Endothelial cell of umbilical vein (primary cell): Measurements from ENCODE around the gene TRPV6. TPM values are rescaled to one million over a fixed set of nuclear protein-coding genes. Genes with fewer than 3 reads are reported as not detected.

Experiments
- BruUV-seq: library from RNA; stranded (reverse); fragments of 400-500 nt; replicated peaks from 2 replicates; lab custom pipeline; 2021; lab: Mats Ljungman, UMichigan
- CTCF ChIA-PET: fragments of 300-600, 350-600 bp; sonication (Branson Sonifier 250); formaldehyde crosslinking; loops from one replicate; lab custom pipeline; 2021; ENCODE audit warnings: antibody characterized with exemption, inconsistent platforms; lab: Charles Lee
- POLR2A ChIA-PET: fragments of 300-600, 350-600 bp; sonication (Branson Sonifier 250); formaldehyde crosslinking; loops from one replicate; lab custom pipeline; 2021; ENCODE audit warnings: antibody characterized with exemption, inconsistent platforms; lab: Charles Lee
- DNase-seq: peaks from one replicate; pipeline ENCODE4 v3.0.0-alpha.2; 2011; ENCODE audit warnings: low read depth, low spot score
- FAIRE-seq: peaks from 2 replicates; lab custom pipeline; 2011; peaks lifted over from hg19 to GRCh38; lab: Jason Lieb, UNC
- H2AFZ ChIP-seq: 2 replicates; pipeline ENCODE4 v1.6.0; 2012; ENCODE audit warnings: low read depth, low read length, control low read depth, inconsistent platforms
- H3K27ac ChIP-seq: 2 replicates; pipeline ENCODE4 v1.5.1; 2011; ENCODE audit warnings: low read depth, mild to moderate bottlenecking, control low read depth, low read length, moderate library complexity; ENCODE audit not compliant: insufficient read depth
- H3K27me3 ChIP-seq, 2 experiments: 2 replicates each; pipeline versions ENCODE4 v1.6.0 to v1.6.1; 2011; ENCODE audit warnings: low read length in 2 of 2, mixed read lengths in 1 of 2; ENCODE audit not compliant: control insufficient read depth in 2 of 2, insufficient read depth in 2 of 2
- H3K36me3 ChIP-seq, 2 experiments: 2 replicates in 1 of 2; 3 replicates in 1 of 2; pipeline ENCODE4 v1.5.1; 2011; ENCODE audit warnings: low read length in 2 of 2, mild to moderate bottlenecking in 1 of 2, moderate library complexity in 1 of 2; ENCODE audit not compliant: control insufficient read depth in 2 of 2, insufficient read depth in 2 of 2; ENCODE audit errors: extremely low read depth in 1 of 2
- H3K4me1 ChIP-seq: 3 replicates; pipeline ENCODE4 v1.5.1; 2011; ENCODE audit warnings: mild to moderate bottlenecking, low read length; ENCODE audit not compliant: control insufficient read depth, insufficient read depth; ENCODE audit errors: extremely low read depth
- H3K4me2 ChIP-seq: 2 replicates; pipeline ENCODE4 v1.6.1; 2011; ENCODE audit warnings: low read length, control low read depth, mixed read lengths; ENCODE audit not compliant: insufficient read depth
- H3K4me3 ChIP-seq, 3 experiments: fragments of 200-600 bp in 1 of 3; sonication (generic), shearing (Covaris generic) in 1 of 3; replicated peaks in 1 of 3; 2 replicates each; pipeline ENCODE4 v1.5.1; 2011 to 2016; ENCODE audit warnings: control low read depth in 3 of 3, low read length in 3 of 3, mild to moderate bottlenecking in 2 of 3, inconsistent platforms in 1 of 3, low read depth in 1 of 3, moderate library complexity in 1 of 3; ENCODE audit not compliant: insufficient read depth in 1 of 3
- H3K79me2 ChIP-seq: 2 replicates; pipeline ENCODE4 v1.6.0; 2012; ENCODE audit warnings: low read length, inconsistent platforms; ENCODE audit not compliant: control insufficient read depth, insufficient read depth
- H3K9ac ChIP-seq: replicated peaks from 2 replicates; pipeline ENCODE3; 2011; ENCODE audit warnings: low read length, control low read depth; ENCODE audit not compliant: insufficient read depth; ENCODE audit errors: extremely low read depth
- H3K9me1 ChIP-seq: replicated peaks from 3 replicates; pipeline ENCODE4 v1.6.0; 2011; ENCODE audit warnings: mild to moderate bottlenecking, low read length; ENCODE audit not compliant: control insufficient read depth, insufficient read depth; ENCODE audit errors: extremely low read depth
- H3K9me3 ChIP-seq: replicated peaks from 2 replicates; pipeline ENCODE4 v1.5.1; 2012; ENCODE audit warnings: low read length, inconsistent platforms; ENCODE audit not compliant: control insufficient read depth, insufficient read depth
- H4K20me1 ChIP-seq: replicated peaks from 2 replicates; pipeline ENCODE3; 2011; ENCODE audit warnings: mild to moderate bottlenecking, low read length; ENCODE audit not compliant: control insufficient read depth, insufficient read depth; ENCODE audit errors: extremely low read depth
- CTCF ChIP-seq, 2 donors: IDR thresholded peaks; 1 replicate in 1 of 2; 2 replicates in 1 of 2; pipeline ENCODE4 v1.5.1; 2011; ENCODE audit warnings: low read length in 2 of 2, mild to moderate bottlenecking in 2 of 2, moderate library complexity in 2 of 2, control low read depth in 1 of 2, inconsistent platforms in 1 of 2, low read depth in 1 of 2; ENCODE audit not compliant: insufficient read depth in 1 of 2; ENCODE audit errors: extremely low read depth in 1 of 2
- EZH2 ChIP-seq: IDR thresholded peaks from 2 replicates; pipeline ENCODE4 v1.6.1; 2012; ENCODE audit warnings: borderline replicate concordance, low read depth, mild to moderate bottlenecking, moderate library complexity, low read length, inconsistent platforms; ENCODE audit not compliant: severe bottlenecking
- FOS ChIP-seq: IDR thresholded peaks from 2 replicates; pipeline ENCODE4 v1.6.1; 2011; ENCODE audit warnings: mild to moderate bottlenecking, low read length, moderate library complexity, borderline replicate concordance; ENCODE audit not compliant: insufficient read depth
- GATA2 ChIP-seq: IDR thresholded peaks from 2 replicates; pipeline ENCODE4 v1.7.0; 2011; ENCODE audit warnings: low read depth, mild to moderate bottlenecking, moderate library complexity, mixed read lengths, low read length; ENCODE audit not compliant: insufficient read length, insufficient read depth
- JUN ChIP-seq: IDR thresholded peaks from 2 replicates; pipeline ENCODE4 v1.6.1; 2011; ENCODE audit warnings: borderline replicate concordance, low read depth; ENCODE audit not compliant: insufficient read length, insufficient read depth
- MAX ChIP-seq: IDR thresholded peaks from 2 replicates; pipeline ENCODE4 v1.6.1; 2011; ENCODE audit not compliant: insufficient read depth, insufficient read length
- MYC ChIP-seq: IDR thresholded peaks from one replicate; pipeline ENCODE4 v1.6.1; 2011; ENCODE audit warnings: mild to moderate bottlenecking, low read depth, low read length
- POLR2A ChIP-seq: IDR thresholded peaks from 2 replicates; pipeline ENCODE4 v1.6.1; 2012; ENCODE audit warnings: low read depth, mild to moderate bottlenecking, control low read depth, low read length
- POLR2AphosphoS5 ChIP-seq: IDR thresholded peaks from 2 replicates; pipeline ENCODE4 v1.6.1; 2012; ENCODE audit warnings: low read depth, mild to moderate bottlenecking, control low read depth, low read length, moderate library complexity; ENCODE audit not compliant: insufficient read depth
- dilution Hi-C: fragments of 300-500 bp; cut with MboI; formaldehyde crosslinking; loops from one replicate; pipeline ENCODE4 v1.15.0; 2019; ENCODE audit warnings: low sequenced_read_pairs; ENCODE audit not compliant: extremely low pct_ligation_motif_present
- intact Hi-C: fragments of 100-400 bp; cut with micrococcal nuclease; formaldehyde crosslinking; loops from one replicate; pipeline ENCODE4 v1.10.0; 2022
- polyA plus RNA-seq, 4 experiments: library from polyadenylated mRNA; depleted of rRNA in 3 of 4; stranded (reverse) in 3 of 4; unstranded in 1 of 4; fragments of >200 nt; gene quantifications; 2 replicates each; pipeline versions ENCODE4 v1.2.1 to v1.2.3, GENCODE V29; 2011 to 2012; ENCODE audit warnings: missing spikeins in 1 of 4
- total RNA-seq: library from RNA; stranded (reverse); gene quantifications from 2 replicates; pipeline ENCODE4 v1.2.3, GENCODE V29; 2021

Gene TRPV6
- total and polyA plus RNA-seq, 2 donors (not counting 3 experiments of a cell fraction or from before 2014, with no cell fraction given): not detected

DNA sequence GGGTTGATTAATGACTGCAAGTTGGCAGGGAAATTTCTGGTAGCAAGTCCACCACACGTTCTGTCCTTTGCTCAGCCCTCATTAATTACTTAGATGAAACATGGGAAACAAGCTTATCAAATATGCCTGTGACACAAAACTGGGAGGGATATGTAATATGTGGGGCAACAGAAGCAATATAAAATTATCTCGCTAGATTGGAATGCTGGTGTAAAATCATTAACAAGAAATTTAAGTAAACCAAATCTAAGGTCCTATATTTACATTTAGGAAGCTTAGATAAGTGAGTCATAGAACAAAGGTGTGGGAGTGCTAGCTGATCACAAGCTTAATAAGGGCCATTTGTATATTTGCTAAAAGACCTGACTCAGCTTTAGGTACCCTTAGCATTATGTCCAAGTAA is 24.5 kb upstream of the TRPV6 start:
- CTCF ChIA-PET: interaction anchor here (0.6 to 1.7 kb wide), 4 partner anchors 9 to 305 kb away, joined by 3 to 11 read pairs (median 8); no protein-coding TSS in a partner anchor

More for the DNA sequence above, 24.5 kb upstream of the TRPV6 start:
- intact Hi-C loops (no loop called here), dilution Hi-C loops (no loop called here)
- Histone ChIP-seq H3K36me3 (no peaks in the 10 kb centered on the region), H3K9ac (no peak overlapping the region), H3K4me1 (no peaks in the 10 kb centered on the region), H3K4me3 (no peak overlapping the region), H3K9me3 (no peaks in the 10 kb centered on the region), H3K79me2 (no peaks in the 10 kb centered on the region), H3K4me2 (no peak overlapping the region), H4K20me1 (no peaks in the 10 kb centered on the region), H3K27ac (no peak overlapping the region), H3K9me1 (no peaks in the 10 kb centered on the region), H2AFZ (no peak overlapping the region), H3K27me3 (no peaks in the 10 kb centered on the region)
- no TSS peak for BruUV-seq
- POLR2A ChIA-PET: no interaction called here
- DNase-seq (no peak), FAIRE-seq (no peak)
- no peak for TF ChIP-seq EZH2
- no peak for TF ChIP-seq JUN
- TF ChIP-seq POLR2A: no peak
- TF ChIP-seq MYC: no peak
- no peak for TF ChIP-seq CTCF (IDR thresholded peaks at IDR 0.05; ENCODE audit: extremely low read depth in 1 of 2, insufficient read depth in 1 of 2, low read depth in 1 of 2, low read length in 2 of 2)
- TF ChIP-seq GATA2: no peak
- no peak for TF ChIP-seq MAX
- TF ChIP-seq POLR2AphosphoS5: no peak
- no peak for TF ChIP-seq FOS
